Heart right ventricle (tissue), 16 donors: ENCODE results near the gene BTG2. TPM values are rescaled to one million over a fixed set of nuclear protein-coding genes. Genes with fewer than 3 reads are reported as not detected.
A peak's percentile ranks its signal among the peaks of the same experiment; 100 is the strongest.

Experiments
- ATAC-seq, 8 donors: fragments of 200-7000 bp; cut with Tn5 transposase; one replicate each; pipeline ENCODE4 v1.9.1; 2020; ENCODE audit warnings: mild to moderate bottlenecking in 8 of 8, moderate library complexity in 8 of 8, moderate number of reproducible peaks in 1 of 8
- DNase-seq, 2 donors: peaks; one replicate each; pipeline ENCODE4 v3.0.0-alpha.2; 2020
- H3K27ac ChIP-seq, 10 donors: fragments of 200-600 bp; sonication (generic) in 2 of 10; one replicate each; pipeline versions ENCODE4 v1.5.0 to v1.8.0; 2020 to 2022; ENCODE audit warnings: mild to moderate bottlenecking in 3 of 10
- H3K27me3 ChIP-seq, 7 donors: fragments of 200-600 bp; one replicate each; pipeline ENCODE4 v1.8.0; 2021 to 2022; ENCODE audit warnings: mild to moderate bottlenecking in 2 of 7
- H3K36me3 ChIP-seq, 9 donors: fragments of 200-600 bp; sonication (generic) in 1 of 9; one replicate each; pipeline versions ENCODE4 v1.5.0 to v1.8.0; 2020 to 2022; ENCODE audit warnings: mild to moderate bottlenecking in 2 of 9
- H3K4me1 ChIP-seq, 9 donors: fragments of 200-600 bp; sonication (generic) in 1 of 9; one replicate each; pipeline versions ENCODE4 v1.5.0 to v1.8.0; 2020 to 2022; ENCODE audit warnings: mild to moderate bottlenecking in 4 of 9
- H3K4me3 ChIP-seq, 10 donors: fragments of 200-600 bp; sonication (generic) in 2 of 10; one replicate each; pipeline versions ENCODE4 v1.5.0 to v1.8.0; 2020 to 2022; ENCODE audit warnings: mild to moderate bottlenecking in 7 of 10, moderate library complexity in 2 of 10
- H3K9me3 ChIP-seq, 11 donors: fragments of 200-600 bp in 10 of 11; sonication (generic) in 2 of 11; one replicate each; pipeline versions ENCODE4 v1.5.0 to v1.8.0; 2013 to 2022; ENCODE audit warnings: mild to moderate bottlenecking in 2 of 11, control low read depth in 1 of 11, moderate library complexity in 1 of 11
- WGBS, 2 donors: extraction: QIAGEN DNeasy Blood & Tissue Kit; methylation state at CpG; one replicate each; pipeline ENCODE4 v1.1.7; 2013; ENCODE audit warnings: inconsistent platforms in 1 of 2; 5-methylcytosine and 5-hydroxymethylcytosine counted together
- intact Hi-C, 10 donors: fragments of 100-400 bp; cut with DNase I; formaldehyde crosslinking; loops; one replicate each; pipeline versions ENCODE4 v1.11.1 to v1.14.2; 2022
- polyA plus RNA-seq, 2 donors: library from polyadenylated mRNA; stranded (reverse); fragments of 200-250 nt; gene quantifications; one replicate each; pipeline ENCODE4 v1.2.3, GENCODE V29; 2013
- total RNA-seq, 10 donors: library from RNA; stranded (reverse); fragmentation: NEBNext Ultra II Directional in 3 of 10; extraction: Animal tissue kit (Norgen Biotek cat#: 25700) in 3 of 10; gene quantifications; one replicate each; pipeline versions ENCODE4 v1.2.1 to v1.2.4, GENCODE V29; 2021 to 2023
- TF ChIP-seq, protein P1 (sequence below), 9 donors: fragments of 200-600 bp; sonication (generic) in 2 of 9; IDR thresholded peaks; one replicate each; pipeline versions ENCODE4 v1.5.0 to v1.8.0; 2021 to 2022; ENCODE audit warnings: antibody characterized with exemption in 9 of 9, mild to moderate bottlenecking in 5 of 9, moderate library complexity in 1 of 9
- donor health status: Arrhythmogenic right ventricular cardiomyopathy.
- donor health status: ischemic (EF 13 %, LVEDD 7.1; RV severe dilation, severe dysfunction).
- donor health status: healthy with polysubstance abuse.
- donor health status: DM: no; HTN: yes; CAD: no.
- donor health status: DM: no; HTN: no; CAD: no.
- donor health status: ischemic (EF 25% LVEDD 6.9; RV normal size, moderate dysfunction).
- donor health status: ischemic (EF 25% LVEDD 5.7; RV mildly dilated, moderate dysfunction).
- donor health status: healthy.
- donor health status: DM: yes; HTN: yes; CAD: no.
- donor health status: Ischemic cardiomyopathy.
- donor health status: ischemic (EF 35%, LVEDD 5.7; RV mildly dilated, moderate dysfunction).
- donor health status: nonischemic (EF 11% LVEDD 7.7; RV severe dilation, severe dysfunction).
- donor health status: DM: yes; HTN: yes; CAD: no.
- donor health status: PGD.
- donor health status: ischemic (EF 29% LVEDD 5.4; RV normal size, mild dysfunction).
- donor health status: nonischemic (EF 23%, LVEDD 6.1; RV moderate dilation, normal function).

BTG2 gene
- total and polyA plus RNA-seq, 12 donors, result 26.4 to 349 (median 54.2) TPM

DNA sequence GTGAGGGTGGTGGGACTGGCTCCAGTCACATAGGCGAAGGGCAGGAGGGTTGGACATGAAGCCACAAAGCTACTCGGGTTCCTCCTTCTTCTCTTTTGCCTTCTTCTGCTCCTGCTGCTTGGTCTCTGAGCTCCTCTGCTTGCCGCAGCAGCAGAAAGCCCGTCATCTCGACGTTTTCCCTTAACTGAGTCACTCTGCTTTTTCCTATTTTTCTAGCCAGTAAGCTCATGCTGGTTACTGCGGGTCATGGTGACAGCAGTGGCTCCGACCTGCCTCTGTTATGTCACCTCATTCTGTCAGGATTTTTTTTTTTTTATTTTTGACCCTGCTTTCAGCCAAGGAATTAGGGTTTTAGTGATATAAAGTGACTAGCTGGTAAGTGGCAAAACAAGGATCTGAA, 48.2 kb downstream of the BTG2 start:
- Histone ChIP-seq H3K36me3 (peaks cover 0 to under 1% (median 0%) of the 10 kb centered on the region in 9 donors), H3K4me1 (peaks cover 0 to 29% (median 10%) of the 10 kb centered on the region in 9 donors), H3K27me3 (peaks cover 0 to 1% (median 0%) of the 10 kb centered on the region in 7 donors), H3K27ac (peak overlapping the region in 1 of 10 donors; percentile 19), H3K9me3 (no peaks in the 10 kb centered on the region), H3K4me3 (no peak overlapping the region)
- ATAC-seq (no peak), DNase-seq (no peak)
- intact Hi-C loops, result no loop called here
- TF ChIP-seq, protein P1, sequence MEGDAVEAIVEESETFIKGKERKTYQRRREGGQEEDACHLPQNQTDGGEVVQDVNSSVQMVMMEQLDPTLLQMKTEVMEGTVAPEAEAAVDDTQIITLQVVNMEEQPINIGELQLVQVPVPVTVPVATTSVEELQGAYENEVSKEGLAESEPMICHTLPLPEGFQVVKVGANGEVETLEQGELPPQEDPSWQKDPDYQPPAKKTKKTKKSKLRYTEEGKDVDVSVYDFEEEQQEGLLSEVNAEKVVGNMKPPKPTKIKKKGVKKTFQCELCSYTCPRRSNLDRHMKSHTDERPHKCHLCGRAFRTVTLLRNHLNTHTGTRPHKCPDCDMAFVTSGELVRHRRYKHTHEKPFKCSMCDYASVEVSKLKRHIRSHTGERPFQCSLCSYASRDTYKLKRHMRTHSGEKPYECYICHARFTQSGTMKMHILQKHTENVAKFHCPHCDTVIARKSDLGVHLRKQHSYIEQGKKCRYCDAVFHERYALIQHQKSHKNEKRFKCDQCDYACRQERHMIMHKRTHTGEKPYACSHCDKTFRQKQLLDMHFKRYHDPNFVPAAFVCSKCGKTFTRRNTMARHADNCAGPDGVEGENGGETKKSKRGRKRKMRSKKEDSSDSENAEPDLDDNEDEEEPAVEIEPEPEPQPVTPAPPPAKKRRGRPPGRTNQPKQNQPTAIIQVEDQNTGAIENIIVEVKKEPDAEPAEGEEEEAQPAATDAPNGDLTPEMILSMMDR (IDR thresholded peaks at IDR 0.05), result no peak
- 82 to 83% methylated on average over 8 of the region's 8 CpGs for WGBS, 2 donors

DNA sequence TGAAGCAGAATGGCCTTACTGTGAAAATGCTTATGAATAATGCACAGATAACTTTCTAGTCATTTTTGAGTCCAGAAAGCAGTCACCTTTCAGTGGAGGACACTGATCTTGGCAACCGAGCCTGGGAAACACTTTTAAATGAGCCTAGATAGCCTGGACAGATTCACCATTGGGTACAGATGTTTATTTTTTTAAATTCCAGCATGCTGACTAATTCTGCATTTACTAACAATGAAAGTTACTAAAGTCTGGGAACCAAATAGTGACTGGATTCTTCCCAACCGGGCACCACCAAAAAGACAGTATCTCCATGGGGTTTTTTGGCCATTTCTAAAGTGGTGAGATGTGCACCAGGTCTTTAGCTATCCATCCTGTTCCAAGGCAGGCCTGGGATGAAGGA, 48.9 kb downstream of the BTG2 start:
- H3K4me1 ChIP-seq, result peaks cover 0 to 29% (median 10%) of the 10 kb centered on the region in 9 donors
- intact Hi-C loops, result no loop called here
- TF ChIP-seq, protein P1 (IDR thresholded peaks at IDR 0.05), result no peak
- WGBS, 2 donors, result 50 to 73% methylated on average over 2 of the region's 2 CpGs
- peak overlapping the region in 2 of 10 donors; percentile 19 to 36 for H3K27ac ChIP-seq
- no peaks in the 10 kb centered on the region for H3K9me3 ChIP-seq
- no peaks in the 10 kb centered on the region for H3K36me3 ChIP-seq
- H3K4me3 ChIP-seq, result no peak overlapping the region
- no peak for DNase-seq
- ATAC-seq, result no peak
- H3K27me3 ChIP-seq, result peaks cover 0 to 9% (median 0%) of the 10 kb centered on the region in 7 donors

DNA sequence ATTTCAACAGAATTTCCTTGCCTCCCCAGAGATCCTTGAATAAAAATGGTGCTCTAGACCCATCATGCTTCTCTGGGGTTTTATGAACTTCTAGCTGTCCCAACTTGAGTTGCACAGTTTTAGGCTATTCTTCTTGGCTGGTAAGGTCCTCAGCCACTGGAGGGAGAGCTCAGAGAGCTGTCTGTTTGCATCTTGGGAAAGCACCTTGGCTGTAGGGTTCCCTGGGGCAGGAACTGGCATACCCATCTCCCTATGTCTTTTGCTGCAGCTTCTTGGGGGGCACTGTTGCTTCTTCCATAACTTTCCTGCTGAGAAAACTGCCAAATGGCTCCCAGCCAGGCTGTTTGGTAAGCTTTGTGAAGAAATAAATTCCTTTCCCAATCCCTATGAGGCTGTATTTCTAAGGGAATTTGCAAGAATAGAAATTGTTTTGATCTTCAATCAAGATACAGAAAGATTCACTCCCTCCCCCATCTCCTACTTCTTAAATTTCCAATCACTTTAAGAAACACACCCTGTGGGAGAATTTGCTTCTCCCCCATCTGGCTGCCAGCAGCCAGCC, 53.8 kb downstream of the BTG2 start:
- TF ChIP-seq, protein P1 (IDR thresholded peaks at IDR 0.05), result no peak
- Histone ChIP-seq H3K4me1 (peaks cover 0 to 9% (median 3%) of the 10 kb centered on the region in 9 donors), H3K27ac (no peak overlapping the region), H3K36me3 (no peaks in the 10 kb centered on the region), H3K27me3 (peaks cover 0 to 12% (median 0%) of the 10 kb centered on the region in 7 donors), H3K4me3 (no peak overlapping the region), H3K9me3 (no peaks in the 10 kb centered on the region)
- no peak for DNase-seq
- intact Hi-C loops, result loop anchor here in 1 of 10 donors (2.0 kb wide), 1 partner anchor 44 kb away; no protein-coding TSS in a partner anchor
- no peak for ATAC-seq

Other genes starting within 250 kb of the BTG2 start
- not detected for gene MYOG, start 219.5 kb upstream of the BTG2 start, total RNA-seq
- gene MYOG, start 219.5 kb upstream of the BTG2 start, polyA plus RNA-seq, result under 1 TPM in 1 of 2 donors, not detected in 1; 0.06 TPM
- 10 to 100 TPM in 4 of 10 donors, 1 to 10 TPM in 6; 5.1 to 12.2 (median 9.3) TPM for gene ADORA1, start 177.8 kb upstream of the BTG2 start, total RNA-seq
- 1 to 10 TPM; 1.8 to 8.3 TPM for gene ADORA1, start 177.8 kb upstream of the BTG2 start, polyA plus RNA-seq
- gene MYBPH, start 129.7 kb upstream of the BTG2 start, total RNA-seq, result not detected
- not detected for gene MYBPH, start 129.7 kb upstream of the BTG2 start, polyA plus RNA-seq
- gene CHI3L1, start 118.8 kb upstream of the BTG2 start, total RNA-seq, result 10 to 100 TPM in 1 of 10 donors, 1 to 10 TPM in 3, under 1 TPM in 5, not detected in 1; 0.15 to 11.0 (median 0.42) TPM
- gene CHI3L1, start 118.8 kb upstream of the BTG2 start, polyA plus RNA-seq, result 10 to 100 TPM in 1 of 2 donors, 1 to 10 TPM in 1; 2.2 to 14.3 TPM
- gene CHIT1, start 75.8 kb upstream of the BTG2 start, total RNA-seq, result 1 to 10 TPM in 1 of 10 donors, under 1 TPM in 5, not detected in 4; 0.05 to 1.3 (median 0.28) TPM
- not detected for gene CHIT1, start 75.8 kb upstream of the BTG2 start, polyA plus RNA-seq
- gene FMOD, start 45.6 kb downstream of the BTG2 start, total RNA-seq, result 10 to 100 TPM in 5 of 10 donors, 1 to 10 TPM in 5; 7.0 to 20.5 (median 10.7) TPM
- gene FMOD, start 45.6 kb downstream of the BTG2 start, polyA plus RNA-seq, result 10 to 100 TPM in 1 of 2 donors, 1 to 10 TPM in 1; 4.5 to 11.2 TPM
- gene PRELP, start 170.3 kb downstream of the BTG2 start, total RNA-seq, result 10 to 100 TPM in 7 of 10 donors, 1 to 10 TPM in 3; 3.3 to 37.1 (median 14.1) TPM
- gene PRELP, start 170.3 kb downstream of the BTG2 start, polyA plus RNA-seq, result 10 to 100 TPM; 15.0 to 15.3 TPM
- not detected for gene OPTC, start 188.6 kb downstream of the BTG2 start, total RNA-seq
- gene OPTC, start 188.6 kb downstream of the BTG2 start, polyA plus RNA-seq, result not detected